GM18858 (cell line): Measurements from ENCODE around the gene CDK5RAP2.
"Not testable (repeated sequence)": the region's sequence is repeated elsewhere in the genome, so short reads cannot be mapped to it uniquely, and the experiment has no call there.

Experiments
- ATAC-seq: cut with Tn5 transposase; IDR thresholded peaks from one replicate; pipeline ENCODE4 v1.9.1; 2021; ENCODE audit not compliant: unreplicated experiment

The CDK5RAP2 gene

DNA sequence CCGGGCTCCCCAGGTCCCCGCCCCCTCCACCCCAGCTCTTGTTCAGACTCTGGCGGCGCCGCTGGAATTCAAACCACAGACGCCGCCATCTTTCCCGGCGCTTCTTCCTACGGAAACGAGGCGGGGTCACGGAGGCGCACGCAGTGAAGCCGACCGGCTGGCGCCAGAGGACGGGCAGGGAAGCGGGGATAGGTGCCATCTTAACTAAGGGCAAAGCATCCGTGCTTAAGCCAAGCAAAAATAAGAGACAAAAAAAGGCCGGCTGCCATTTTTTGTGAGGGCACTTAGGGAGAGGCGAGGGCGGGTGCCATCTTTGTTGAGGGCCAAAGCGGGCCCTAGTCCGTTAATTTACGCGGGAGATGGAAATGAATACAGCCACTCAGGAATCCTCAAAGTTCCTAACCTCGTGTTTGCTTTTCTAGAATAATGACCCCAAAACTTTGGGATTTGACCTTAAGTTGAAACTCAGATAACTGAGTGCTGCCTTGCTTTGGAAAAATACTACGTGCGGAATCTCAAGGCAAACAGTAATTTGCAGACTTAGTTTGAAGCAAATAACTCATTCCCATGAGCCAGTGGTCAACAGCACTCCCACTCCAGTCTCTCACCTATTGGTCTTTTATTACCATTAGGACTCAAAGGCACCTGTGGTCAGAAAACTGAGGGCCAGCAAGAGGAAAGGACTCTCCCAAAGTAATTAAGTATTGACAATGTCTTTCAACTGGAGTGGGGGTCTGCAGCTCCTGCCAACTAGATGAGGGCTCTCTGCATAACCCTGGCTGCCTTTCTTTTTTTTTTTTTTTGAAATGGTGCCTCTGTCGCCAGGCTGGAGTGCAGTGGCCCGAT lies at the start of gene CDK5RAP2:
TSS of gene CDK5RAP2 (minus strand) at position 117 of the 846 bp plus-strand sequence. CDS start 189 bp downstream, outside the sequence.
- peak; percentile 88 for ATAC-seq

DNA sequence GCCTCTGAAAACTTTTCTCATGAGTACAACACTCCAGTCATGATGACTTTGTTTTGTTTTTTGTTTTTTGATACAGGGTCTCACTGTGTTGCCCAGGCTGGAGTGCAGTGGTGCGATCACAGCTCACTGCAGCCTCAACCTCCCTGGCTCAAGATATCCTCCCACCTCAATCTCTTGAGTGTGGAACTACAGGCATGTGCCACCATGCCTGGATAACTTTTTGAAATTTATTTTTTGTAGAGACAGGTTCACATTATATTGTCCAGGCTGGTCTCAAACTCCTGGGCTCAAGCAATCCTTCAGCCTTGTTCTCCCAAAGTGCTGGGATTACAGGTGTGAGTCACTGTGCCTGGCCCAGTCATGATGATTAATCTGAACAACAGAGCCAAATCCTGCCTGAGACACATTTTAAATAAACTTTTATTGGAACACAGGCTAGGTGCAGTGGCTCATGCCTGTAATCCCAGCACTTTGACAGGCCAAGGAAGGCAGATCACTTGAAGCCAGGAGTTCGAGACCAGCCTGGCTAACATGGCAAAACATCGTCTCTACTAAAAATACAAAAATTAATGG lies 49.0 kb upstream of the CDK5RAP2 start:
- not testable (repeated sequence) for ATAC-seq

DNA sequence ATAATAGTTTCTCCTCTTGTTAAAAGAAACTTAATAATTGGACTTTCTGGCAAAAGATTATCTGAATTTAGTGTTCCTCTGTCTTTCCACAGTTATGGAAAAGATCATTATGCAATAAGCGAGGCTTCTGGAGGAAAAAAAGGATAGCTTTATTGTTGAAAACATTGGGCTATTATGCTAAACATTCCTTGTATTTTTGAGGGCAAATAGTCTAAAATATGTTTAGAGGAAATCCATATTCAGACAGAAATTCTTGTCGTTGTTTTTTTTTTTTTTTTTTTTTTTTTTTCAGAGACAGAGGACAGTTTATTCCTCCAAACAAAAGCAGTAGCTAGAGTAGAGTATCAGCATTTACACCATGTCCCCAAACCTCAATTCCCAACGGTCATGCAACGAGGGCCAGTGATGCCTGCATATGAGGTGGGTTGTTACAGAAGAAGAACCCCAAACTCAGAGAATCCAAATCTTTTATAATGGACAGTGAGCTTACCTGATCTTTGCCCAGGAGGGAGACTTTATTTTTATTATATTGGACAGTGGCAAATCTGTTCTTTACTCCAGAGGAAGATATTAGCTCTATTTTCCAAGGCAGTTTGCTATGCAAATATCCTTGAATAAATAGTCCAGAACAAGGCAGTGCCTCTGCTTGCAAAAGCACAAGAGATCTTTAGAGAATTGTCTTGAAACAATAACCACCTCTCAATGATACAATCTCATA lies 48.4 kb upstream of the CDK5RAP2 start:
- ATAC-seq: no peak

DNA sequence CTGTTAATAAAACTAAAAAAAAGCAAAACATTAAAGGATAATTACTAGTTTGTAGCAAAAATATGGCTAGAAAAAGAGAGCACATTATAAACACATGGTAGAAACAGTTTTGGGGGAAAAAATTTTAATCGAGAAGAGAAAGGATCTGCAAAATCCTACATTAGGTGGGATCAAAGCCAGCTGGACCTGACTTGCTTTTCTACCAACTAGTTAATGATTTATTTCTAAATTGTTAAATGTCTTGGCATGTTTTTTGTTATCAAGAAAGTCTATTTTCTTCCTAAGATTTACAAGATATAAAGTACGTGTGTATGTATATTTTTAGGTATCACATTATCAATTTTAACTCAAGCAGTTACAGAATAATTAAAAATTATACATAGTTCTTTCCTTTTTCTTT lies 47.1 kb upstream of the CDK5RAP2 start:
- no peak for ATAC-seq

DNA sequence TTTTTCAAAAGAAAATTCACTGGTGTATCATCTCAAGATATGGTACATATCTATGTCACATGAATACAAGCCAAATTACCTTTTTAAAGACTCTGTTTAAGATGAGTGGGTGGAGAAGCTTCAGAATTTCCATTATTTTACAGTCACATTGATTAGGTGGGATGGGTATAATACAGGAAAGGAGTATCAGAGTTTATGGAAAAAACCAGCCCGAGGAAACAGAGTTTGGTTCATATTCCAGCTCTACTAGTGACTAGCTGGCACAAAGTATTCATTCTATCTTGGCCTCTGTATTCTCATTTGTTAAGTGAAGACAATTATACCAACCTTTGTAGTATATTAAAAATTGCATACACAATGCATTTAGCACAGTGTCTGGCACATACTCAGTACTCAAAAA lies 46.5 kb upstream of the CDK5RAP2 start:
- ATAC-seq: no peak

DNA sequence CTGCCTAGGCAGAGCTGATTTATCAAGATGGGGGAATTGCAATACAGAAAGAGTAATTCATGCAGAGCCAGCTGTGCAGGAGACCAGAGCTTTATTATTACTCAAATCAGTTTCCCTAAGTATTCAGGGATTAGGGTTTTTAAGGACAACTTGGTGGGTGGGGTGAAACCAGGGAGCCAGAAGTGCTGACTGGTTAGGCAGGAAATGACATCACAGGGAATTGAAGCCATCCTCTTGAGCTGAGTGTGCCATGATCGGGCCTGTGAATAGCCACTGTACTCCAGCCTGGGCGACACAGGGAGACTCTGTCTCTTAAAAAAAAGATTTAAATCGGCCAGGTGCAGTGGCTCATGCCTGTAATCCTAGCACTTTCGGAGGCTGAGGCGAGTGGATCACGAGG lies 45.3 kb upstream of the CDK5RAP2 start:
- no peak for ATAC-seq

DNA sequence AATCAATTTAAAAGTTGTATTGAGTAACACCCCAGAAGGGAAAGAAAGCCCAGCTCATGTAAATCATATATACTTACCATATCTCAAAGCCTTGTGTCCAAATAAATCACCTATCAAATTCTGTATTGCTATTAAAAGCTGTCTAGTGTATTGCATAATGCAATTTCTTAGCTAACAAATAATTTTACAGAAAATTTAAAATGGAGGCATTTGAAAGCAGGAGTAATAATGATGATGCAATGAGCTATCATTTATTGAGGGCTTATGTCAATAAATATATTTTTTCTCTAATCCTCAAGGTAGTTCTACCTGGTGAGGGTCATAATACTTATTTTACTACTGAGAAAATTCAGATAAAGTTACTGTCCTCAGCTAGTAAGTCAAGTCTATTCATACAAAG lies 42.8 kb upstream of the CDK5RAP2 start:
- no peak for ATAC-seq

DNA sequence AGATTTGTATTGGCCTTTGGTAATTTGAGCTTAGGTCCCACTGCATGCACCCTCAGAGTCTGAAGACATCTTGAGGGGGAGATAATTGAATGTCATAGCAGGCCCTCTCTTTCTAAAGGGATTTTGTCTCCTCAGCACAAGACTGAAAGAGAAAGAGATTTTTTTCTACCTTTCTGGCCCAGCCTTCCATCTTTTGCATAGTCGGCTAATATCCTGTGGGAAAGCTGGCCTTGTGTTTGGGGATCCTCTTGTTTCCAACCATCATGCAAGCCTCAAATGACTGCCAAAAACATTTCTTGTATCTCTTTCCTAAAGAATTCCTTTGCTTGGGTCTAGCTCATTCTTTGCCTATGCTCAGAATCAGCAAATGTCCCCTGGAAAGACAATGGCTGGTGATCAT lies 42.0 kb upstream of the CDK5RAP2 start:
- no peak for ATAC-seq

DNA sequence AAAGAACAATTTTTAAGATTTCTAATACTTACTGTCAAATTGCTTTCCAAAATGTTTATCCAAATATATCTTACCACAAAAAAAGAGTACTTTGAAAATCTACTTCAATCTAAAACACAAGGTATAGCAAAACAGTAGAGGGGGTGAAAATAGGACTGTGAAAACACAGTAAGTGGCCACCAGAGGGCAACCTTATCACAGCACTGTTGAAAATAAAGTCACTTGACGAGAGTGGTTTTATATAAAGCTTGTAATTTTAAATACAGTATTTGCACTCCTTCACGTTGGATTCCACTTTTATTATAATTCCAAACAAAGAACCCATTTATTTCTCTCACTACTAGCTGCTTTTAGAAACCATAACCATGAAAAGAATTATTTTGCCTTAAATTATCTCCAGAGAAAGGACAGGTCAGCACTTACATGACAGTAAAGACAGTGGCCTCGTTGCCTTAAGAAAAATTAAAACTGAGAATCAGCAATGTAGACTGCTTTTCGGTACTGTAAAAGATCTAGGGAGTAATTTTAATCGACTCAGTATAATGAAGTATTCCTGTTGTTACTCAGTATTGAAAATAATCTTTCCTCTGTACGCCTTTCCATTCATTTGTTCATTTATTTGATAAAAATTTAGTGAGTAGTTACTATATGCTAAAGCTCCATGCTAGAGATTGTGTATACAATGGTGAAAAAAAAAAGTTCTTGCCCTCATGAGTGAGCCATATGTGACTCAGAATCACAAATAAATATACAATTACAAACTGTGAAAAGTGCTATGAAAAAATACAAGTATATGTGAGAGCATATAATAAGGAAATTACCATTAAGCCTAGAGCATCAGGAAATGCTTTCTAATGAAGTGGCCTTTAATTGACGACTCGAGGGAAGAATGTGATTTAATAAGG lies 40.0 kb upstream of the CDK5RAP2 start:
- ATAC-seq: no peak

DNA sequence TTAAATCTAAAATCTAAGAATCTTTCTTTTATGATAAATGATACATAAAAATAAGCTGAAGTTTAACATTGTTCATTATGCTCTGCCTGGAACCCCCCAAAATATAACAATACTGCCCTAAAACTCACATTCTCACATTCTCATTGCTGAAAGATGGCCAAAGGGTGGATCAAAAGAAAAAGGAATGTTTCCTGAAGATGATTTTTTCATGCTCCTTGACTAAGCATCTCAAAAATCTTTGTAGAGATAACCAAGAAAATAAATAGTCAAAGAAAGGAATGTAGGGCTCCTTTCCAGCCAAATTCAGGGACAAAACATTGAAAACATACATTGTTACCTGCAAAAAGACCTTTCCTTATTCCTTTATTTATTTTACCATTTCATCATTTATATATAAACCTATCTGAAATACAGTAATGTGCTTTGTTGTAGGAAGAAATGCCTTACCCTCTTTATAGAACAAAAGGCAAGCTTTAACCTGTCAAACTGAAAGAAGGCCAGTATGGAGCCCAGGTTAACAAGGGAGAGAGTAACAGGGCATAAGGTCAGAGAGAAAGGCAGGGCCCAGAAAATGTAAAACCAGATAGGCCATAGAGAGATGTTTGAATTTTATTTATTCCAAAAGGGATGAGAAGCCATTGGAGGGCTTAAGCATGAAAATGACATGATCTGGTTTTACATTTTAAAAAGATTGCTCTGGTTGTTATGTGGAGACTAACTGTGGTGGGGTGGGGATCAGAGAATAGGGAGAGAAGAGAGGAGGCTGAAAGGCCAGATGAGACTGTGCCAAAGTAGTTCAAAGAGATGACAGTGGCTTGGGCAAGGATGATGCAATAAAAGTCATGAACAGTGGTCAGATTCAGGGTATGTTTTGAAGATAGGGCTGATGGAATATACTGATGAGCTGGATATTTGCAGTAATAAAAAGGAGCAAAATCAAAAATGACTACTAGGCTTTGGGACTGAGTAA lies 37.3 kb upstream of the CDK5RAP2 start:
- no peak for ATAC-seq

DNA sequence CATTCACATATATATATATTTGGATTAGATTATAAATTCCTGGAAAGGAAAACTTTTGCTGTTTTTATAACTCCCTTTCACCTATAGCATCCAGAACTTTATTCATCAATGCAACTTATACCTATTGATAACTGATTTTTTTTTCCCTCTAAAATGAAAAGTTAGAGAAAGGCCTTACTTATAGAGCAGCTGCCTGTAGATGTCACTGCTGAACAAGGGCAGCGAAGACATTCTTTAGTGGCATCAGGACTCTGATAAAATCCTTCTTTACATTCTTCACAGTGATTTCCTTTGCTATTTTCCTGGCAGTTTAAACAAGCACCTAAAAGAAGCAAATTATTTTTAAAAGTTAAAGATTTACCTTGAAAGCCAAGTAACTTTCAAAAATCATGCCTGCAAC lies 32.3 kb upstream of the CDK5RAP2 start:
- no peak for ATAC-seq

DNA sequence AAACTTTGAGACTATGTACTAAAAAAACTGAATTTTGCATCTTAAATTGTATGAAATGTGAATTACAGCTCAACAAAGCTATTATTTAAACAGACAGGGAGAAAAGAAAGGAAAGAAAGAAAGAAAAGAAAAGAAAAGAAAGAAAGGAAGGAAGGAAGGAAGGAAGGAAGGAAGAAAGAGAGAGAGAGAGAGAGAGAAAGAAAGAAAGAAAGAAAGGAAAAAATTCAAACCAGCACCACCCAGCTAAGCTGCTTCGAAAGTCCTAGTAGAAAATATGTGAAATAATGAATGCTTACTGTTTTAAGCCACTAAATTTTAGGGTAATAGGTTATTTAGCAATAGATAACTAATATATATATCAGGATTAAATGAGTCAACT lies 31.7 kb upstream of the CDK5RAP2 start:
- ATAC-seq: no peak

DNA sequence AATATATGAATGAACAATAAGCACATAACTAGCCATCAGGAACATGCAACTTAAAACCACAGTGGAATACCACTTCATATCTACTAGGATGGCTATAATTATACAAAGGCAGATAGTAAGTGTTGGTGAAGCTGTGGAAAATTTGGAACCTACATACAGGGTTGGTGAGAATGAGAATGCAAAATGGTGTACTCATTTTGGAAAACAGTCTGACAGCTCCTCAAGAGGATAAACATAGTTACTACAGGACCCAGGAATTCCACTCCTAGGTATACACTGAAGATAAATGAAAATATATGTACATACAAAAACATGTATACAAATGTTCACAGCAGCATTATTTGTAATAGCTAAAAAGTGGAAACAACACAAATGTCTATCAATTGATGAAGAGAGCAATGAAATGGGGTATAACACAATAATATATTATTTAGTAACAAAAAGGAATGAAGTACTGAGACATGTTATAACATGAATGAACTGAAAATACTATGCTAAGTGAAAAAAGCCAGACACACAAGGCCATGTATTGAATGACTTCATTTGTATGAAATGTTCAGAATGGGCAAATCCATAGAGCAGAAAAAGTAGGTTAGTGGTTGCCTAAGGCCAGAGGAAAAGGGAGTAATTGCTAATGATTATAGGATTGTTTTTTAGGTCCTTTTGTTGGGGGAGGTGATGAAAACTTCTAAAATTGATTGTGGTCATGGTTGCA lies 31.2 kb upstream of the CDK5RAP2 start:
- no peak for ATAC-seq

DNA sequence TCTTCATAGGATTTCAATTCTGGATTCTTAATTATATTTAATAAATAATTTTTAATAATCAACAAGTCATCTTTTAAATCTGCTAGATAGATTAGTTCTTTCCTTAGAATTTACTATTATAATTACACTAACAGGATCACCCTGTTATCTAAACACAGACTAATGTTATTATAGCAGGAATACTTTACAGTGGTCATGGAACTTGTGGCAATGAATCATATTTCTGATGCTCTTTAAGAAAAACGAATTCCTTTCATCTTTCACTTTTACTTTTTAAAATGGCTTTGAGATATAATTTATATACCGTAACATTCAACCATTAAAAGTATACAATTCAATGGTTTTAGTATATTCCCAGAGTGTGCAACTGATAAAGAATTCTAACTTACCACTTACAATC lies 29.7 kb upstream of the CDK5RAP2 start:
- ATAC-seq: no peak

DNA sequence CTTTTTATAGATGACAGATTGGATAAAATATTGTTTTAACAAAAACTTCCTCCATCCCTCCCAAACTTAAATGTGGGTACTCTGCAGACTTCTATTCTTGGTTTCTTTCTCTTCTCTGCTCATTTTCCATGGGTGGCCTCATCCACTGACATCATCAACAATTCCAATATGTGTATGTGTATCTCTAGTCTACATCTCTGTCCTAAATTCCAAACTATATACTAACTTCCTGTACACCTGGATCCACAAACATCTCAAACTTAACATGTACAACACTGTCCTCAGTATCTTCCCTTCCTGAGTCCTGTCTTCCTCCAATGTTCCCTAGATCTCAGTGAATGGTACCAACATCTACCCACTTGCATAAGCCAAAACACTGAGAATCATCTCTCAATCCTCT lies 28.5 kb upstream of the CDK5RAP2 start:
- no peak for ATAC-seq

DNA sequence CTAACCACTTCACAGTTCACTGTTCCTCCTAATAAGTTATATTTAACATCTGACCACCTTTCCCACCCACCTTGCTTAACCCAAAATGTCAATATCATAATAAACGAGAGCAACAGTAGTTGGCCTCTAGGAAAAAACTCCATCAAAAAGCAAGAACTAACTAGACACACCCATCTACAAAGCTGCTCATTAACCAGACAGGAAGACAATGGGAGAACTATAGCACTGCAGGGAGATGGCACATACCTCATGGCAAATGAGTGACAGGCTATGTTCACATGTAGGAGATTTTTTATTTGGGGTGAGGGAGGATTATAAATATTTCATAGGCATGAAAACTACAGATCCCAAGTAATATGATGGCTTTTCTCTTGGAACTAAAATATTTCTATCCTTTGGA lies 23.6 kb upstream of the CDK5RAP2 start:
- no peak for ATAC-seq

DNA sequence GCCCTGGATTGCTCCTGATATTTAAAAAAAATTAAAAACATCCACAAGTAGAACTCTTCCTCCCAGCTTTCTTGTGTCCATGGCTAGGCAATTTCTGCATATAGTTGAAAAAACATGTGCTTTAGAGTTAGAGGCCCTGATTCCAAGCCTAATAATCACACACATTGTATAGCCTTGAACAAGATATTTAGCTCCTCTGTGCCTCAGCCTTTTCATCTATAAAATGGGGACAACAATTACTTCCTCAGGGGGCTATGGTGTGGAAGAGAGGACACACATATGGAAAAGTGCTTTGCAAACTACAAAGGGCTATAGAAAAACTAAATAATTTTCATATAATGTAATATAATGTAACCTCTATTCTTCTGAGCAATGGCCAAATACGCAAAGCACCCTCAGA lies 23.0 kb upstream of the CDK5RAP2 start:
- no peak for ATAC-seq

DNA sequence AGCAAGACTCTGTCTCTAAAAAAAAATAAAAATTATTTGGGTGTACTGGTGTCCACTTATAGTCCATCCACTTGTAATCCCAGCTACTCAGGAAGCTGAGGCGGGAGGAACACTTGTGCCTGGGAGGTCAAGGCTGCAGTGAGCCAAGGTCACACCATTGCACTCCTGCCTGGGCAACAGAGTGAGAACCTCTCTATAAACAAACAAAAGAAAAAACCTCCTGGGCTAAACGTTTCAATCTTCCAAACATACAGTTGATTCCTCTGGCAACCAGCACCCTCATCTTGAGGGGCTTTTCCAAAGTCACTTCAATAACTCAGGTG lies 13.9 kb upstream of the CDK5RAP2 start:
- no peak for ATAC-seq

DNA sequence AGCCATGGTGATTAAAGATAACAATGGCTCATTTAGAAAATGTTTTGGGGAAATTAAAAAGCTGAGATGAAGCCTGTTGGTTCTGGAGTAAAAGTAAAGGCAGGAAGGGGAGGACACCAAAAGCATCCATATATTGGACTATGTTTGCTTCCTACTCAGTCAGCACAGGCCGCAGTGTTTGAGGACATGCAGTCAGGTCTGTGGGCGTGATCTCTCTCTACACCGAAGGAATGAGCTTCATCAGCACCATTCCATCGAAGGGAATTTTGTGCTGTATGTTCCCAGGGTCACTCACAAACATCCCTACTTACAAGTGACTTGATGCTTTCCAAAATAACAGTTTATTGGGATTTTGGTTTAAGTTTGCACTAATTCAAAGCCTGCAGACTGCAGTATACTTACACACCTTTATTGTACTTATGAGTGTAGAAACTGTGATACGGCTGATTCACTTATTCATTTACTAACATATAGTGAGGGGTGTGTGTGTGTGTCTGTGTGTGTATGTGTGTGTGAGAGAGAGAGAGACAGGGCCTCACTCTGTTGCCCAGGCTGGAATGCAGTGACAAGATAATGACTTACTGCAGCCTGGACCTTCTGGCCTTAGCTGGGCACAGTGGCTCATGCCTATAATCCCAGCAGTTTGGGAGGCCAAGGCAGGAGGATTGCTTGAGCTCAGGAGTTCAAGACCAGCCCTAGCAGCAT lies 13.4 kb upstream of the CDK5RAP2 start:
- no peak for ATAC-seq
